Aorta (tissue), 5 donors: Measurements from ENCODE around the gene DHRS4L2. TPM values are rescaled to one million over a fixed set of nuclear protein-coding genes. Genes with fewer than 3 reads are reported as not detected.
A peak's percentile ranks its signal among the peaks of the same experiment; 100 is the strongest.
"Not testable (repeated sequence)": the region's sequence is repeated elsewhere in the genome, so short reads cannot be mapped to it uniquely, and the experiment has no call there.

Experiments used
- ATAC-seq: fragments of 200-7000 bp; cut with Tn5 transposase; one replicate; pipeline ENCODE4 v1.9.1; 2022; ENCODE audit warnings: moderate library complexity; ENCODE audit not compliant: low FRiP score
- DNase-seq, 2 donors: peaks; one replicate each; pipeline ENCODE4 v3.0.0-alpha.2; 2020
- H3K27ac ChIP-seq, 2 donors: one replicate each; pipeline ENCODE4 v1.5.1; 2013; ENCODE audit warnings: low read length in 2 of 2, mild to moderate bottlenecking in 2 of 2, moderate library complexity in 2 of 2, control low read depth in 1 of 2, inconsistent platforms in 1 of 2, low read depth in 1 of 2
- H3K27me3 ChIP-seq, 2 donors: one replicate each; pipeline ENCODE4 v1.6.1; 2013; ENCODE audit warnings: control low read depth in 1 of 2, low read length in 1 of 2, mild to moderate bottlenecking in 1 of 2, moderate library complexity in 1 of 2; ENCODE audit not compliant: insufficient read depth in 2 of 2, control insufficient read depth in 1 of 2
- H3K36me3 ChIP-seq, 2 donors: one replicate each; pipeline ENCODE4 v1.6.1; 2013; ENCODE audit warnings: control low read depth in 1 of 2, low read length in 1 of 2, mild to moderate bottlenecking in 1 of 2; ENCODE audit not compliant: insufficient read depth in 2 of 2, control insufficient read depth in 1 of 2
- H3K4me1 ChIP-seq, 2 donors: one replicate each; pipeline ENCODE4 v1.6.1; 2013; ENCODE audit warnings: low read length in 2 of 2, control low read depth in 1 of 2, mild to moderate bottlenecking in 1 of 2, moderate library complexity in 1 of 2; ENCODE audit not compliant: insufficient read depth in 2 of 2, control insufficient read depth in 1 of 2
- H3K4me3 ChIP-seq, 2 donors: one replicate each; pipeline ENCODE4 v1.5.1; 2013; ENCODE audit warnings: low read length in 2 of 2, control low read depth in 1 of 2, mild to moderate bottlenecking in 1 of 2
- H3K9me3 ChIP-seq: one replicate; pipeline ENCODE4 v1.6.1; 2013; ENCODE audit warnings: mild to moderate bottlenecking, low read length; ENCODE audit not compliant: control insufficient read depth
- WGBS, 2 donors: extraction: QIAGEN DNeasy Blood & Tissue Kit; methylation state at CpG; one replicate each; pipeline ENCODE4 v1.1.7; 2013; 5-methylcytosine and 5-hydroxymethylcytosine counted together
- intact Hi-C, 2 donors: fragments of 100-400 bp; cut with DNase I; formaldehyde crosslinking; loops; one replicate each; pipeline versions ENCODE4 v1.14.2 to v1.15.0; 2022
- polyA plus RNA-seq, 2 donors: library from polyadenylated mRNA; stranded (reverse); fragments of 200-250 nt; gene quantifications; one replicate each; pipeline ENCODE4 v1.2.3, GENCODE V29; 2013
- total RNA-seq, 2 donors: library from RNA; stranded (reverse); fragmentation: NEBNext Ultra II Directional; extraction: Animal tissue kit (Norgen Biotek cat#: 25700); gene quantifications; one replicate each; pipeline ENCODE4 v1.2.1, GENCODE V29; 2021
- donor health status: healthy with polysubstance abuse.
- donor health status: Bipolar disorder and iron deficiency.
- donor health status: DM: no; HTN: no; CAD: no.
- donor health status: DM: no; HTN: no; CAD: no.
- donor health status: DM: yes; HTN: yes; CAD: no.

DHRS4L2 gene
- total and polyA plus RNA-seq, 4 donors, result 15.1 to 44.3 (median 19.9) TPM

DNA sequence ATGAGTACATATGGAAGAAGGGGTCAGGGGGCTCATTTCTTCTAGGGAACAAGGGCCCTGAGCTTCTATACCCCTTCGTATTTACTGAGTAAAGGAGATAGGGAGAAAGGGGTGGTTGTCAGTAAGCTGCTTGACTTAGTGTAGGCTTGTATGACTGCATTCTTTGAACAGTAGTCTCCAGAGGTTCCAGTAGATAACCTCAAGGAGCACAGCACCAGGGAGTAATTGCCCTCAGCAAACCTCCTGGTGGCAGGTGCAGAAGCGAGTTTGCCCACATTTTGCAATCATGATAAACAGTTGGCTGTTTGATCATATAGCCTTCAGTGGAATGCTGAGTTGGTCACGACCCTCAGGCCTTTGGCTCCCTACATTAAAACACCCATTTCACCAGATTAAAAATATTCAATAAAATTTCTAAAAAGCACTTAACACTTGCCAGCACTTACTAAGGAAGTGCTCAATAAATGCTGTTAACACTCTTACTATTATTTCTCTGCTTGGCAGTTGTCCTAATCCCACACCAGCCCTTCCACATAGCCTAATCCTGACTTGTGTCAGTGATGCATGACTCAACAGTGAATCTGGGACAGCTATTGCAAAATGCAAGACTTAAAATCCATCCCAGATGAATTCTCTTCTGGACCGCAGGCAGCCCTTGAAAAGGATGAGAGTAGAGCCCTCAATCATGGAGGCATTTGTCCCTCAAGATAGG, 3.7 kb upstream of the DHRS4L2 start:
- peak; percentile 72 for ATAC-seq
- no peak overlapping the region for H3K4me3 ChIP-seq
- no peaks in the 10 kb centered on the region for H3K36me3 ChIP-seq
- intact Hi-C loops, result no loop called here
- no peak for DNase-seq
- H3K27ac ChIP-seq, result no peak overlapping the region
- no peaks in the 10 kb centered on the region for H3K4me1 ChIP-seq
- WGBS, 2 donors, result 91% methylated on average over 4 of the region's 4 CpGs
- no peaks in the 10 kb centered on the region for H3K27me3 ChIP-seq
- no peaks in the 10 kb centered on the region for H3K9me3 ChIP-seq

- ATAC-seq, H3K4me1 ChIP-seq, H3K27me3 ChIP-seq, H3K4me3 ChIP-seq, H3K9me3 ChIP-seq, H3K36me3 ChIP-seq, H3K27ac ChIP-seq, intact Hi-C loops, DNase-seq: not testable (repeated sequence)
- 69 to 78% methylated on average over 2 to 6 of the region's 6 CpGs for WGBS, 2 donors
These were observed 514 bp upstream of the DHRS4L2 start for GRCh38 chr14:23988223-23988606.

DNA sequence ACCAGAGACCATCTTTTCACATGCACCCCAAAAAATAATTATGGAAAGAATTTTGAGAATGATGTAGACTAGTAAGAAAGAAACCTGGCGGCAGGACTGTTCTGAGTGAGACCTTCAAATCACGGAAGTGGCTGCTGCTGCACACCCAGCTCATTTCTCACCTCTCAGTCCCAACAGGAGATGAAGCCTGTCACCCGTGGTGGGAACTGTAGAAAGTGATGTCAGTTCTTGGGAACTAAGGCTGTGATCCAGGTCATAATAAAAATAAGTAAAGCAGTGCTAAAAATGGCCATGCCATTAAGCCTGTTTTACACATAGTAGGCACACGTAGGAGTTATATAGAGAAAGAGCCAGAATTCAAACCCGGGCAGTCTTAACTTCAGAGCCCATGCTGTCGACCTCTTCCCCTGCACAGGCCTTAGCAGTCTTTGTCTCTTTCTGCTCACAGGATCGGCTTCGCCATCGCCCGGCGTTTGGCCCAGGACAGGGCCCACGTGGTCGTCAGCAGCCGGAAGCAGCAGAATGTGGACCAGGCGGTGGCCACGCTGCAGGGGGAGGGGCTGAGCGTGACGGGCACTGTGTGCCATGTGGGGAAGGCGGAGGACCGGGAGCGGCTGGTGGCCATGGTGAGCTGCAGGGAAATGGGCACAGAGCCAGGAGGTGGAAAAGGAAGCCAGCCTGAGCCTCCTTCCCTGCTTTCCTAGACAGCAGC, 1.2 kb downstream of the DHRS4L2 start:
- peak; percentile 47 for ATAC-seq
- H3K9me3 ChIP-seq, H3K4me3 ChIP-seq, H3K36me3 ChIP-seq, H3K4me1 ChIP-seq, intact Hi-C loops, H3K27ac ChIP-seq, H3K27me3 ChIP-seq: not testable (repeated sequence)
- WGBS, 2 donors, result 42 to 48% methylated on average over 14 to 21 of the region's 21 CpGs
- DNase-seq, result peak; percentile 83 to 84

DNA sequence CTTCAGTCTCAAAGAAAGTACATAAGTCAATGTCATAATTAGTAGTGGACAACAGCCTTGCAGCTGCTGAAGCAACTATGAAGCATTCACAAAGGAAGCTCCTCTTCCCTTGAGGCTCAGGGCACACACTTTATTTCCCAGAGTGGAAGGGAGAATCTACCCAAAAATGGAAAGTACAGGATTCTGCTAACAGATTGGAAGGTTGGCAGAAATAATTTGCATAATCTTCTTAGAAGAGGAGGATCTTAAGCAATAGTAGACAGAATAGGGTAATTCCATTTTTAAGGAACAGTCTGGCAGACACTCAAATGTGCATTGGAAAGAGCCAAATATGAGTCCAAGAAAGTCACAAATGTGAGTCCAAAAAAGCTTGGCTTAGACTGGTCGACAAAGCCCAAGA, 2.2 kb downstream of the DHRS4L2 start:
- 45 to 46% methylated on average over 1 of the region's 1 CpG for WGBS, 2 donors
- H3K36me3 ChIP-seq, DNase-seq, ATAC-seq, H3K27ac ChIP-seq, H3K9me3 ChIP-seq, H3K4me1 ChIP-seq, H3K27me3 ChIP-seq, intact Hi-C loops, H3K4me3 ChIP-seq: not testable (repeated sequence)

GRCh38 chr14:23993042-23993441, 4.3 kb downstream of the DHRS4L2 start:
- WGBS, 2 donors, result 78 to 82% methylated on average over 3 of the region's 3 CpGs
- H3K27ac ChIP-seq, H3K9me3 ChIP-seq, H3K4me1 ChIP-seq, H3K36me3 ChIP-seq, intact Hi-C loops, H3K4me3 ChIP-seq, H3K27me3 ChIP-seq, ATAC-seq, DNase-seq: not testable (repeated sequence)

- H3K27ac ChIP-seq, H3K27me3 ChIP-seq, H3K4me1 ChIP-seq, H3K36me3 ChIP-seq, H3K4me3 ChIP-seq, H3K9me3 ChIP-seq, intact Hi-C loops, ATAC-seq, DNase-seq: not testable (repeated sequence)
These were observed 7.3 kb downstream of the DHRS4L2 start for GRCh38 chr14:23996009-23996408.

DNA sequence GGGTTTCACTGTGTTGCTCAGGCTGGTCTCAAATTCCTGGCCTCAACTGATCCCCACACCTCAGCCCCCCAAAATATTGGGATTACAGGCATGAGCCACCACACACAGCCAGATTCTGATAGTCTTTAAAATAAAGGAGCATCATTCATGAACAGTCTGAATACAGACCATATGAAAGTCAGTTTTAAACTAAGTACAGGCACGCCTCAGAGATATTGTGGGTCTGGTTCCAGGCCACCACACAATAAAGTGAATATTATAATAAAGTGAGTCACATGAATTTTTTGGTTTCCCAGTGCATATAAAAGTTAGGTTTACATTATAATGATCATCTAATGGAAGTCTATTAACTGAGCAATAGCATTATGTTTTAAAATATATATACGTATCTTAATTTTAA, 8.1 kb downstream of the DHRS4L2 start:
- DNase-seq, H3K27me3 ChIP-seq, intact Hi-C loops, H3K4me3 ChIP-seq, ATAC-seq, H3K4me1 ChIP-seq, H3K36me3 ChIP-seq, H3K9me3 ChIP-seq, H3K27ac ChIP-seq: not testable (repeated sequence)
- WGBS, 2 donors, result 90% methylated on average over 1 of the region's 2 CpGs

DNA sequence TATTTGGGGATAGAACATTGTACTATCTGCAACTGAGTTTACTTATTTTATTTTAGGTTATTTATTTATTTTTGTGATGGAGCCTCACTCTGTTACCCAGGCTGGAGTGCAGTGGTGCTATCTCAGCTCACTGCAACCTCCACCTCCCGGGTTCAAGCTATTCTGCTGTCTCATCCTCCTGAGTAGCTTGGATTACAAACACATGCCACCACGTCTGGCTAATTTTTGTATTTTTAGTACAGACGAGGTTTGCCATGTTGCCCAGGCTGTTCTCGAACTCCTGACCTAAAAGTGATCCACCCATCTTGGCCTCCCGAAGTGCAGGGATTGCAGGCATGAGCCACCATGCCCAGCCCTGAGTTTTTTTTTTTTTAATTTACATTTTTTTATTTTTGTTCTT, 10.9 kb downstream of the DHRS4L2 start:
- intact Hi-C loops, H3K9me3 ChIP-seq, H3K36me3 ChIP-seq, DNase-seq, H3K4me3 ChIP-seq, H3K27ac ChIP-seq, ATAC-seq, H3K4me1 ChIP-seq, H3K27me3 ChIP-seq: not testable (repeated sequence)
- WGBS, 2 donors, result 77 to 100% methylated on average over 1 to 2 of the region's 5 CpGs

- ATAC-seq, H3K27me3 ChIP-seq, H3K36me3 ChIP-seq, intact Hi-C loops, H3K4me1 ChIP-seq, H3K4me3 ChIP-seq, H3K9me3 ChIP-seq, H3K27ac ChIP-seq, DNase-seq: not testable (repeated sequence)
These were observed 12.3 kb downstream of the DHRS4L2 start for GRCh38 chr14:24001078-24001477.
